ENCODE measurements around the gene MAP4. TPM values are rescaled to one million over a fixed set of nuclear protein-coding genes. Genes with fewer than 3 reads are reported as not detected.
A peak's percentile ranks its signal among the peaks of the same experiment; 100 is the strongest.
"Not testable (repeated sequence)": the region's sequence is repeated elsewhere in the genome, so short reads cannot be mapped to it uniquely, and the experiment has no call there.

Gene MAP4
- total RNA-seq, 2 experiments from 2014 or later, result 75.9 to 78.2 TPM

- DNase-seq; CTCF ChIA-PET; H3K4me3 Mint-ChIP-seq; H3K9me3 Mint-ChIP-seq; H3K27me3 Mint-ChIP-seq (ENCODE audit: low read depth): not testable (repeated sequence)
- intact Hi-C loops (cut with micrococcal nuclease), result loop anchor here (10.0 kb wide), 1 partner anchor 415 kb away; the partner anchor contains the start of gene ZNF589
- peaks cover 34% of the 10 kb centered on the region for H3K4me1 Mint-ChIP-seq (ENCODE audit: low read depth)
- H3K36me3 Mint-ChIP-seq (ENCODE audit: low read depth), result peaks cover 45% of the 10 kb centered on the region
- H3K27ac Mint-ChIP-seq, result peak overlapping the region; percentile 41
Observed at GRCh38 chr3:47829482-47829881, 186.7 kb downstream of the MAP4 start.

DNA sequence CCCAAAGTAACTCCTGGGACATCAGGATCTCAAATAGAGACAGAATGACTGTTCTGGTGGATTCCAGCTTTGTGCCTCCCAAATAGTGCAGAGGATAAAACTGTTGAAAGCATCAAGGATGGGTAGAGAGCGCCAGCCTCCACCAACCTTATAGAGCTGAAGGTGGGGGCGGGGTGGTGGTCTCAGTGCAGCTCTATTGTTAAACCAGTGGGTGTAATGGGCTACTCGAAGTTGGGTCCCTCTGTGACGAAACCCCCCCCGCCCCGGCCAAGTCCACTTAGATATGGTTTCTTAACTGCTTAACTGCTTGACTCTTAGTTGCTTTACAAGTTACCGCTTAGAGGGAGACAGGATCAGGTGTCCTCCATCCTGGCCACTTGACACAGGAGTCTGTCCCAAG lies 190.6 kb downstream of the MAP4 start:
- intact Hi-C loops (cut with micrococcal nuclease), result loop anchor here (1.0 to 10.0 kb wide), 3 partner anchors 22 to 419 kb away; partner anchors contain the start of genes DHX30 and ZNF589
- Mint-ChIP-seq H3K36me3 (ENCODE audit: low read depth) (peaks cover 36% of the 10 kb centered on the region), H3K4me1 (ENCODE audit: low read depth) (peaks cover 34% of the 10 kb centered on the region), H3K4me3 (peak overlapping the region; percentile 86), H3K27me3 (ENCODE audit: low read depth) (no peaks in the 10 kb centered on the region), H3K9me3 (peaks cover 4% of the 10 kb centered on the region), H3K27ac (peak overlapping the region; percentile 84)
- CTCF ChIA-PET, result interaction anchor here (0.5 to 2.7 kb wide), 17 partner anchors 9 to 1716 kb away, joined by 3 to 25 read pairs (median 6); partner anchors contain the start of gene DHX30
- no peak for DNase-seq

DNA sequence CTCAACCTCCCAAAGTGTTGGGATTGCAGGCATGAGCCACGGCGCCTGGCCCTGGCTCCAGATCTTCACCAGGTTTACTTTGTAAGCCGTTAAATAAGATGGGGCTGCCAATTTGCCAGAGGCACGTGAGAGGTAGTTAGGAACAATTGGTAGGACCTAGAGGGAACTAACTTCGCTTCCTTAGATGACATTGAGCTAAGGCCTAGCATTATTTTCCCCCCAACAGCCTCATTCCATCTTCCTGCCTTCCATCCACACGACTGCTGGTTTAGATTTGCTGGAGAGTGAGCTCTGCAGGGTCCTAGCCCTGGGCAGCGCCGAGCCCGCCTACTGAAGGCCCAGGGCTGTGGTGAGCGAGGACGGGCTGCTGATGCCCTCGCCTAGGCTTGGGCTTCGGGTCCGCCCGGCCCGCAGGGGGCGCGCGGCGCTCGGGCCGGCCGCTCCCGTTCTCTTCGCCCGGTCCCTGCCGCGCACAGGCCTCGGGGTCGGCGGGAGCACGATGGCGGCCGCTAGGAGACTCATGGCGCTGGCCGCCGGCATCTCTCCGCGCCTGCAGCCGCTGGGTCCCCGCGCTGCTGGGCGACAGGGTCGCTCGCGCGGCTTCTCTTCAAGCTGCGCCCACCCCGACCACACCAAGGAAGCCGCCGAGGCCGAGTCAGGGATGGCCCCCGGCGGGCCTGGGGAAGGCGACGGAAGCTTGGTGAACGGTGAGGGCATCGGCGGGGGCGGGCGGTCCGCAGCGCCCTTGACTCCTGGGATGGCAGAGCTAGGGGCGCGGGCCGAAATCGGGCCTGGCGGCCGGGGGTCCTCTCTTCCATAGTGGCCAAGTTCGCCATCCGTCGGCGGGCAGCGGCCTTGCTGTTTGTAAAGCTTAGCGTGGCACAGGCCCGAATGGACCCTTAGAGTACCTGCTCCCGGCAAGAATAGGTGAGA lies 191.4 kb downstream of the MAP4 start:
- peaks cover 34% of the 10 kb centered on the region for H3K4me1 Mint-ChIP-seq (ENCODE audit: low read depth)
- no peaks in the 10 kb centered on the region for H3K27me3 Mint-ChIP-seq (ENCODE audit: low read depth)
- CTCF ChIA-PET, result interaction anchor here (0.5 to 2.7 kb wide), 26 partner anchors 8 to 1716 kb away, joined by 3 to 25 read pairs (median 4); partner anchors contain the start of gene DHX30

DNA sequence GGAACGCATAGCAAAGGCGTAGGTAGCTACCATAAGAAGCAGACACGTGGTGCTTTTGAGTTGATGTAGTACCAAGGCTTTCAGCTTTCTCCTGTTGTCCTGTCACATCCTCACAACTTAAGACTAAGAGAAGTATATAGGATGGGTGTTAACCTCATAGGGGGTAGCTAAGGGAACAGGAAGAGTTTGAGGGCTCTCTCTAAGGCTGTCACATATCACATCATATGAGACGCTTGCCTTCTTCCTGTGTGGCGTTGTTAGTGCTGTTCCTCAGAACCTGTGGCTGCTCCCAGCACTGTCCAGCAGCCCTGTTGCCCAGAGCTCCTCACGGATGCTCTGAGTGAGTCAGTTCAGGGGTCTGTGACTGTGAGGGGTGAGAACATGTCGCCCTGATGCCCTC lies 198.6 kb downstream of the MAP4 start:
- intact Hi-C loops (cut with micrococcal nuclease), result no loop called here
- CTCF ChIA-PET, result interaction anchor here (0.8 to 2.3 kb wide), 2 partner anchors 7 to 296 kb away, joined by 3 to 9 read pairs; no protein-coding TSS in a partner anchor
- Mint-ChIP-seq H3K36me3 (ENCODE audit: low read depth) (peaks cover 12% of the 10 kb centered on the region), H3K27ac (no peak overlapping the region), H3K4me1 (ENCODE audit: low read depth) (no peaks in the 10 kb centered on the region), H3K27me3 (ENCODE audit: low read depth) (no peaks in the 10 kb centered on the region), H3K4me3 (no peak overlapping the region), H3K9me3 (peaks cover 4% of the 10 kb centered on the region)
- DNase-seq, result no peak

More for the DNA sequence above, 191.4 kb downstream of the MAP4 start:
- peak overlapping the region; percentile 84 for H3K27ac Mint-ChIP-seq
- peaks cover 4% of the 10 kb centered on the region for H3K9me3 Mint-ChIP-seq
- peak; percentile 77 for DNase-seq
- H3K4me3 Mint-ChIP-seq, result peak overlapping the region; percentile 86
- intact Hi-C loops (cut with micrococcal nuclease), result loop anchor here (1.0 to 10.0 kb wide), 6 partner anchors 22 to 420 kb away; partner anchors contain the start of genes DHX30 and ZNF589
- H3K36me3 Mint-ChIP-seq (ENCODE audit: low read depth), result peaks cover 33% of the 10 kb centered on the region

GRCh38 chr3:47813551-47814177 lies 202.6 kb downstream of the MAP4 start:
- CTCF ChIA-PET, result interaction anchor here (1.2 to 2.0 kb wide), 2 partner anchors 10 to 11 kb away, joined by 3 to 5 read pairs; no protein-coding TSS in a partner anchor
- no peak for DNase-seq
- intact Hi-C loops (cut with micrococcal nuclease), result no loop called here
- Mint-ChIP-seq H3K4me1 (ENCODE audit: low read depth) (no peaks in the 10 kb centered on the region), H3K36me3 (ENCODE audit: low read depth) (peaks cover 15% of the 10 kb centered on the region), H3K9me3 (no peaks in the 10 kb centered on the region), H3K27me3 (ENCODE audit: low read depth) (no peaks in the 10 kb centered on the region), H3K4me3 (no peak overlapping the region), H3K27ac (no peak overlapping the region)

DNA sequence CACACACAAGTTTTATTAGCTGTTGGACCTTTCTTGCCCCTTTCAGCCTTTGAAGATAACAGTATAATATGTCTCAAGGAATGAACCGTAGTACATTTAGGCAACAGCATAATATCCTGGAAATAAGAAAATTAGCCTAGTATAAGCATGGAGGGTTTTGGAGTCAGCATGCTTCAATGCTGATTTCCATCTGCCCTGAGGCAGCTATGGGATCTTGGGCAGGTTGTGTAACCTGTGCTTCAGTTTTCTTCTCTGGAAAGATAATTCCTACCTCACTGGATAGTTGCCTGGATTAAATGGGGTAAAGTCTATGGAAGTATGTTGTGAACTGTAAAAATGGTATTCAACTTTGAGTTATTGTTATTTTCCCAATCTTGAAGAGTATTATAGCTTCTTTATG lies 211.6 kb downstream of the MAP4 start:
- Mint-ChIP-seq H3K4me1 (ENCODE audit: low read depth) (peaks cover 21% of the 10 kb centered on the region), H3K4me3 (peak overlapping the region; percentile 96), H3K9me3 (no peaks in the 10 kb centered on the region), H3K27me3 (ENCODE audit: low read depth) (no peaks in the 10 kb centered on the region), H3K36me3 (ENCODE audit: low read depth) (peaks cover 9% of the 10 kb centered on the region), H3K27ac (no peak overlapping the region)
- CTCF ChIA-PET, result interaction anchor here (0.6 to 2.6 kb wide), 4 partner anchors 19 to 88 kb away, joined by 3 to 9 read pairs (median 6); no protein-coding TSS in a partner anchor
- intact Hi-C loops (cut with micrococcal nuclease), result loop anchor here (5.0 kb wide), 1 partner anchor 827 kb away; the partner anchor contains the start of genes CCDC12 and NBEAL2
- no peak for DNase-seq

DNA sequence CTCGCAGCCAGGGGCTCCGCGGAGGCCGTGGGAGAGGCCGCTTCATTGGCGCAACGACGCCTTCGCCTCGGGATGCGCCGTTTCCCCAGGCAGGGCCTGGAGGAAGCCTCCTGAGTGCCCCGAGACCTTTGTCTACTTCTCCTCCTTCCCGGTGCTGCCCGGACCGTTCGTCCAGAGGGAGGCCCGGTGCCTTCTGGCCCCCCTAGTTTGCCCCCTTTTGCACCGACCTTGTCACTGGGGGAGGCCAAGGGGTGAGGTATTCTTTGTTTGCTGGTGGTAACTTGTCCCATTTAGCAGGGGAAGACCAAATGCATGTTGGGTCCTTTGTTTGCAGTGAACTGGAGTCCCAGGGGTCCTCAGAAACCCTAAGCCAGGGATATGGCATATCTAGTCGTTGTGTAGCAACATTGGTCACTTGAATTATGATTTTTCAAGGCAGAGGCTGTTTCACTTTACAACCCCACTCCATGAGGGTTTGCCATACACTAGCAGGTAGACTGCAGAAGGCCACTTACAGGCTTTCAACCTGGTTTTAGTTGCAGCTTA lies 212.7 kb downstream of the MAP4 start:
- intact Hi-C loops (cut with micrococcal nuclease), result loop anchor here (1.0 to 5.0 kb wide), 6 partner anchors 15 to 826 kb away; partner anchors contain the start of genes CCDC12, ELP6, NBEAL2 and SMARCC1
- Mint-ChIP-seq H3K4me3 (peak overlapping the region; percentile 96), H3K27me3 (ENCODE audit: low read depth) (no peaks in the 10 kb centered on the region), H3K27ac (peak overlapping the region; percentile 92), H3K4me1 (ENCODE audit: low read depth) (peaks cover 21% of the 10 kb centered on the region), H3K36me3 (ENCODE audit: low read depth) (peaks cover 9% of the 10 kb centered on the region), H3K9me3 (no peaks in the 10 kb centered on the region)
- CTCF ChIA-PET, result interaction anchor here (1.3 to 2.6 kb wide), 2 partner anchors 20 to 22 kb away, joined by 6 to 9 read pairs; no protein-coding TSS in a partner anchor
- DNase-seq, result peak; percentile 21

GRCh38 chr3:47802734-47803479 lies 213.3 kb downstream of the MAP4 start, which contains the start of gene DHX30:
Gene DHX30 (plus strand): TSS chr3:47803138. CDS start chr3:47810684, 7,546 bp downstream.
- CTCF ChIA-PET, result interaction anchor here (0.9 to 1.3 kb wide), 3 partner anchors 22 to 282 kb away, joined by 3 to 6 read pairs (median 5); no protein-coding TSS in a partner anchor
- Mint-ChIP-seq H3K27ac (peak within 1 kb of the TSS; percentile 92), H3K27me3 (ENCODE audit: low read depth) (no peaks in the 10 kb centered on the region), H3K4me1 (ENCODE audit: low read depth) (peaks cover 21% of the 10 kb centered on the region), H3K9me3 (no peaks in the 10 kb centered on the region), H3K4me3 (peak within 1 kb of the TSS; percentile 96), H3K36me3 (ENCODE audit: low read depth) (peaks cover 6% of the 10 kb centered on the region)
- intact Hi-C loops (cut with micrococcal nuclease), result loop anchor here (1.0 to 5.0 kb wide), 7 partner anchors 14 to 826 kb away; partner anchors contain the start of genes CCDC12, ELP6, NBEAL2 and SMARCC1
- peak; percentile 87 for DNase-seq

Small RNA genes lying within 50 kb of the gene (microRNA-seq; reads per million reads assigned to microRNA genes)
- 81.7 reads per million, percentile 54 among the genes with 10 or more reads in this experiment for gene MIR1226 (ENCODE audit: borderline microRNAs expressed, borderline replicate concordance)

Other genes with a start within 250 kb of the MAP4 start
- 10 to 100 TPM; 82.5 to 84.5 TPM for gene SMARCC1, start 234.5 kb downstream of the MAP4 start, total RNA-seq
- gene DHX30, start 213.3 kb downstream of the MAP4 start, total RNA-seq, result 10 to 100 TPM; 65.6 to 69.9 TPM
- 10 to 100 TPM; 40.8 to 41.8 TPM for gene CDC25A, start 172.0 kb upstream of the MAP4 start, total RNA-seq
- not detected for gene CAMP, start 207.1 kb upstream of the MAP4 start, total RNA-seq
- 10 to 100 TPM; 15.8 to 16.3 TPM for gene ZNF589, start 224.7 kb upstream of the MAP4 start, total RNA-seq

Measured in activated naive CD4-positive, alpha-beta T cell treated with anti-CD3 and anti-CD28 coated beads for 36 hours (primary cell).